HG02938 (cell line): Measurements from ENCODE around the gene COX8A.
"Not testable (repeated sequence)": the region's sequence is repeated elsewhere in the genome, so short reads cannot be mapped to it uniquely, and the experiment has no call there.

Experiments used
- ATAC-seq: cut with Tn5 transposase; IDR thresholded peaks from one replicate; pipeline ENCODE4 v1.9.1; 2021; ENCODE audit warnings: mild to moderate bottlenecking, moderate library complexity; ENCODE audit not compliant: unreplicated experiment

The COX8A gene

GRCh38 chr11:63966444-63966843 lies 8.0 kb upstream of the COX8A start:
- ATAC-seq: no peak

DNA sequence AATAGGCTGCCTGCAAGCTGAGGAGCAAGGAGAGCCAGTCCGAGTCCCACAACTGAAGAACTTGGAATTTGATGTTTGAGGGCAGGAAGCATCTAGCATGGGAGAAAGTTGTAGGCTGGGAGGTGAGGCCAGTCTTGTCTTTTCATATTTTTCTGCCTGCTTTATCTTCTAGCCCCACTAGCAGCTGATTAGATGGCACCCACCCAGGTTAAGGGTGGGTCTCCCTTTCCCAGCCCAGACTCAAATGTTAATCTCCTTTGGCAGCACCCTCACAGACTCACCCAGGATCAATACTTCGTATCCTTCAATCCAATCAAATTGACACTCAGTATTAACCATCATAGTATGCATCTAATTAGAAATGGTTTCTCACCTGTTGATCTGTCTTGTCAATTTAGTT lies 5.0 kb upstream of the COX8A start:
- ATAC-seq: no peak

GRCh38 chr11:63970902-63971301 lies 3.5 kb upstream of the COX8A start:
- ATAC-seq: no peak

DNA sequence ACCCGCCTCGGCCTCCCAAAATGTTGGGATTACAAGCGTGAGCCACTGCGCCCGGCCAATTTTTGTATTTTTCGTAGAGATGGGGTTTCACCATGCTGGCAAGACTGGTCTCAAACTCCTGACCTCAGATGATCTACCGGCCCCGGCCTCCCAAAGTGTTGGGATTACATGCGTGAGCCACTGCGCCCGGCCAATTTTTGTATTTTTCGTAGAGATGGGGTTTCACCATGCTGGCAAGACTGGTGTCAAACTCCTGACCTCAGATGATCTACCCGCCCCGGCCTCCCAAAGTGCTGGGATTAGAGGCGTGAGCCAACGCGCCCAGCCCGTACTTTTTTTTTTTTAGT lies 535 bp upstream of the COX8A start:
- ATAC-seq: not testable (repeated sequence)

DNA sequence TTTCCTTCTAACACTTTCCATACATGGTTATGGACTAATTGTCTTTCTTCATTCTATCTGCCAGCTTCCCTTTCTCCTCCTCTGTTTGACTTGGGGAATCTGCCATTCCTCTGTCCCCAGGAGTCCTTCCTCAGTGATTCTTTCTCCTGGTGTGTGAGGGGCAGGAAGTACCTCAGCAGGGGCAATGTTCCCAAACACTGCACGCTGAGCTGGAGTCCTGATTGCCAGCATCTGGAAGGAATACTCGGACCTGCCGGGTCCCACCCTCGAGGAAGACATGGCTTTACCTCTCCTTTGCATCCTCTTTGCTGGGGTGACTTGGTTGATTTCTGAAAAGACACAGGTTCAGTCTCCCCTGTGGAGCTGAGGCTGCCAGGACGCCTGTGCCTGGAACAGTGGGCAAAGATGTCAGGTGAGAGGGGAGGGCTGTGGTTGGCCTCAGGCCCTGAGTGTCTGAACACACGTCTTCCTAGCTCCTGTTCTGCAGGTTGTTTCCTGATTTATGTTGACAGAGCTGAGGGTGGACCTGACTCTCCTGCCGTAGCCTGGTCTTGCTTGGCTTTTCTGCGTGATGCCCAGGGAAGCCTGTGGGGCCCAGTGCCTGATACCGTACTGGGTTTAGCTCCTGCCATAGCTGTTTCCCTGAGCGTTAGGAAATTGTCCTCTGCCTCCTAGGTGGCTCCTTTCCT lies 4.3 kb downstream of the COX8A start:
- ATAC-seq: no peak

DNA sequence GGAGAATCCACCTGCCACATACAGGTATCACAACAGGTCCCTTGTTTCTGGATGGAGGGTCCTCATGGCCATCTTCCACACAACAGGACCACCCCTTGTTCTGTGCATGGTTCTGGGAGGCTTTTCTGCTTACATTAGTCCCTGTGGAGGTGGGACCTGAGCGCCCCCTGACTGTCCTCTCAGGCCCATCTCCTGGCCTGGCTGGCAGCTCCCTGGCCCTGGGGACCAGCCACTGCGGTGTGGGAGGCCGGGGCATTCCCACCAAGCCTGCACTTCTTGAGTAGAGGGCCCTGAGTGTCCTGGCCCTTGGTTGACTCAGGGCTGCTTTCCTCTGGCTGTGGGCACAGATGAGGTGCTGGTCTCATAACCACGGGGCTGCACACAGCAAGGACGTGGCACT lies 5.0 kb downstream of the COX8A start:
- no peak for ATAC-seq

DNA sequence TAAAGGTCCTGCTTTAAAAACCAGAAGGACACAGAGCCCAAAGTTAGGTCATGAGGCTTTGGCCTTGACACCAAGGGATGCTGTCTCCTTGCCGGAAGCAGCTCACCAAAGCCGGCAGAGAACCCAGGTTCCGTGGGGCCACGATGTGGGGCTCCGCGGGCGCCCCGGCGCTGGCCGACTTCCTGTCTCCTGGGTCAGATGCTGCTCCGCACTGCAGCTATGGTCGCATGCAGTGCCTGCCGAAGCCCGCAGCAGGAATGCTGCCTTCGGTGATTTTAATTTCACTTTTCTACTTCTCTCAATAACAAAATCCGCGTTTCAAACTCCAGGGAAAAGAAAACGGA lies 11.4 kb downstream of the COX8A start:
- no peak for ATAC-seq

GRCh38 chr11:63986156-63986931 lies 11.9 kb downstream of the COX8A start, which contains the start of gene OTUB1:
OTUB1 (plus strand) TSS chr11:63986438; CDS start chr11:63986457, 19 bp downstream.
- peak; percentile 89 for ATAC-seq

GRCh38 chr11:63986932-63987513 lies 12.6 kb downstream of the COX8A start:
- no peak for ATAC-seq

GRCh38 chr11:63991558-63991957 lies 17.1 kb downstream of the COX8A start:
- no peak for ATAC-seq

DNA sequence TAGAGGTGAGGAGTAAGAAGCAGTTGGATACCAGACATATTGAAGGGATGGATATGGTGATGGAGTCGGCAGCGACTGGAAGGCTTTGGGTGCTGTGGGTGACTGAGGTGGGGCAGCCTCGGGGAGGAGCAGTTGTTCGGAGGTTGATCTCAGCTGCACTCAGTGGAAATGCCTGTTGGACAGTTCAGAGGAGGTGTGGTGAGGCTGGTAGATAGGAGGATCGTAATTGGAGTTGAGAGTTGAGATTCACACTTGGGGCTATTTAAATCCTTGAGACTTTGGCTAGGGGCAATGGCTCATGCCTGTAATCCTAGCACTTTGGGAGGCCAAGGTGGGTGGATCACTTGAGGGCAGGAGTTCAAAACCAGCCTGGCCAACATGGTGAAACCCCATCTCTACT lies 18.7 kb downstream of the COX8A start:
- ATAC-seq: no peak

DNA sequence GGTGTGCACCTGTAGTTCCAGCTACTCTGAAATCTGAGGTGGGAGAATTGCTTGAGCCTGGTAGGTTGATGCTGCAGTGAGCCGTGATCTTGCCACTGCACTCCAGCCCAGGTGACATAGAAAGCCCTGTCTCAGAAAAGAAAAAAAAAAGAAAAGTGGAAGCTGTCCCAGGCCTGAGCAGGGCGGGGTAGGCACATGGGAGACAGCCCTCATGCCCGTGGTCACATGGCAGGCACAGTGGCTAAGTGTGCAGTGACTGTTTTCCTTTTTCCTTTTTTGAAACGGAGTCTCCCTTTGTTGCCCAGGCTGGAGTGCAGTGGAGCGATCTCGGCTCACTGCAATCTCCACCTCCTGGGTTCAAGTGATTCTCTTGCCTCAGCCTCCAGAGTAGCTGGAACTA lies 19.6 kb downstream of the COX8A start:
- ATAC-seq: no peak

- no peak for ATAC-seq
Measured at GRCh38 chr11:63996512-63996911, 22.1 kb downstream of the COX8A start.

DNA sequence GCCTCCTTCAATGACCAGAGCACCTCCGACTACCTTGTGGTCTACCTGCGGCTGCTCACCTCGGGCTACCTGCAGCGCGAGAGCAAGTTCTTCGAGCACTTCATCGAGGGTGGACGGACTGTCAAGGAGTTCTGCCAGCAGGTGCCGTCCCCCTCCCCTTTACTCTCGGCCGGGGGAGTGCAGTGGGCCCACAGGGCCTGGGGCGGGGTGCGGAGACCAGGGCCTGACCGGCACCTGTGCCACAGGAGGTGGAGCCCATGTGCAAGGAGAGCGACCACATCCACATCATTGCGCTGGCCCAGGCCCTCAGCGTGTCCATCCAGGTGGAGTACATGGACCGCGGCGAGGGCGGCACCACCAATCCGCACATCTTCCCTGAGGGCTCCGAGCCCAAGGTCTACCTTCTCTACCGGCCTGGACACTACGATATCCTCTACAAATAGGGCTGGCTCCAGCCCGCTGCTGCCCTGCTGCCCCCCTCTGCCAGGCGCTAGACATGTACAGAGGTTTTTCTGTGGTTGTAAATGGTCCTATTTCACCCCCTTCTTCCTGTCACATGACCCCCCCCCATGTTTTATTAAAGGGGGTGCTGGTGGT lies 22.8 kb downstream of the COX8A start:
- no peak for ATAC-seq

DNA sequence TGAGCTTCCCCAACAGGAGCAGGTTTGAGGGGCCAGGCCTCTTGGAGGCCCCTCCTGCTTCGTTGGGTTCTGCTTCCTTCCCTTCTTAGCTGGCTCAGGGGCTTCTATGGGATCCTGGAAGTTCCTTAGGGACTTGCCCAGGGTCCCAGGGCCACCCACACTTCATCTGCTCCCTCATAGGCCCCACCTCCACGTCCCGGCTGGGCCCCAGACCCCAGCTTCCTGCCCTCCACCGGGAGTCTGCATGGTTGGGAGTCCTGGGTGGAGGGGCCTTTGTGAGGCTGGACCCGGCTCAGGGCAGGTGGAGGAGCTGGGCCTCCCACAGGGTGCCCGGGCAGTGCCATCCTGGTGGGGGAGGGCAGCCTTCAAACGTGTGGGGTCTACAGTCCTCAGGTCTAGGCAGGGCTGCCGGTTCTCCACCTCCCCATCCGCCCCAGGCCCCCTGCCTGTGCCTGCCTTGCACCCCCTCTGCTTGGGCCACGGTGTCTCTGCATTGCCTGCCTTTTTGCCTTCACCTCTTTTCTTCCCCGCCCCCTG lies 23.4 kb downstream of the COX8A start:
- ATAC-seq: no peak

DNA sequence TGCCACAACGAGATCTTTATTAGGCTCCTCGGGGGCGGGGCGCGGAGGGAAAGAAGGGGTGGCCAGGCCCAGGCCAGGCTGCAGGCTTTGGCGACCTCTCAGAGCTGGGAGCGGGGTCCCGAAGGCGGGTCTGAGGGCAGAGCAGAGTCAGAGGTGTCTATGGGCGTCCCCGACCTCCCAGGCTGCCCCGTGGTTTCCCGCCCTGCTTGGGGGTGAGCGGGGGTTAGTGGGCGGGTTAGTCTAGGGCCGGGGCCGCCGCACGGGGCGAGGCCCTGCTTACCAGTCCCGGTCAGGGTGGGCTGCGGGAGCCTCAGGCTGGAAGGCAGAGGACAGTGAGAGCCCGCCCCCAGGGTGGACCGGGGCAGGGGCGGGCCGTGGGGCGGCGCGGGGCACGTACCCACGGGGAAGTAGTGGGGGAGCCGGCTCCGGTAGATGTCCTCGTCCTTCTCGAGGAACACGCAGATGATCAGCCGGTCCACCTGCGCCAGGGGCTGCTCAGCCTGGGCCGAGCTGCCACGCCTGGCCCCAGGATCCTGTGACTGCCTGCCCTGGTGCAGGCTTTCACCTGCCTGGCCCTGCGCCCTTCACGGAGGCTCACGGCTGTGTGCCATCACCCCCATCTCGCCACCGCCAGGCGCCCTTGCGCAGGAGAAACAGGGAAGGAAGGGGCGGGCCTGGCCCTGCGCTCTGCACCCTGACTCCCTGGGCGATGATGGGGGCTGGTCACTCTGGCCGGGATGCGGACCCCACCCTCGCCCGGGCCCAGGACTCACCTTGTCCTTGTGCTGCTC lies 24.3 kb downstream of the COX8A start:
- no peak for ATAC-seq

GRCh38 chr11:63999349-64000025 lies 25.1 kb downstream of the COX8A start:
- ATAC-seq: no peak

- ATAC-seq: no peak
Measured at GRCh38 chr11:64000026-64000739, 25.8 kb downstream of the COX8A start.

DNA sequence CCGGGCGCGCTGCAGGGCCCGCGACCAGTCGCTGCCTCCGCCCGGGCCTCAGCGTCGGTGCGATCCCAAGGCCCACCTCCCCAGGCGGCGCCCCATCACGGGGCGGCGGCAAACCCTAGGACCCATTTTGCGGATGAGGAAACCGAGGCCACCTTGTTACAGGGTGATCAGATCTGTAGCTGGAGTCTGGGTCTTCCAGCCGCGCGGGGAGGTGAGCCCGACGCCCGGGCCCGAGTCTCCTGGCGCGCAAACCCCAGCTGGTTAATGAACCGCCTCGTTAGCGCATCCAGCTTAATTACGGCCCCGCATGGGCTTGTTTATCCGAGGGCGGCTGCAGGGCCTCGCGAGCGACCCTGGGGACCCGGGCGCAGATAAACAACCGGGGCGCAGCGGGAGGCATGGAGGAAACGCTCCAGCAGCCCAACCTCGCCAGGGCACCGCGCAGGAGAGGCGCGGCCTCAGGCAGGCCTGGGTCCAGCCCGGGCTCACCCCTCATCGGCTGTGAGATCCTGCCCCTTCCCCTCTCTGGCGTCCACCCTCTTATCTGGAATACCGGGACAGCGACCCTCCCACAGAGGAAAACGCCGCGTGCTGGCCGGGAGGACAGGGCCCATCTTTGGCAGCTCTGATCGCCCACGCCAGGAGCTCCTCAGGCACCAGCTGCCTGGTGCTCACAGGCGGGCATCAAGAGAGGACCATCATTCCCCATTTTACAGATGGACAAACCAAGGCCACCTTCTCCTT lies 26.5 kb downstream of the COX8A start:
- no peak for ATAC-seq
